ENCODE data around the gene KLHL42.

DNA sequence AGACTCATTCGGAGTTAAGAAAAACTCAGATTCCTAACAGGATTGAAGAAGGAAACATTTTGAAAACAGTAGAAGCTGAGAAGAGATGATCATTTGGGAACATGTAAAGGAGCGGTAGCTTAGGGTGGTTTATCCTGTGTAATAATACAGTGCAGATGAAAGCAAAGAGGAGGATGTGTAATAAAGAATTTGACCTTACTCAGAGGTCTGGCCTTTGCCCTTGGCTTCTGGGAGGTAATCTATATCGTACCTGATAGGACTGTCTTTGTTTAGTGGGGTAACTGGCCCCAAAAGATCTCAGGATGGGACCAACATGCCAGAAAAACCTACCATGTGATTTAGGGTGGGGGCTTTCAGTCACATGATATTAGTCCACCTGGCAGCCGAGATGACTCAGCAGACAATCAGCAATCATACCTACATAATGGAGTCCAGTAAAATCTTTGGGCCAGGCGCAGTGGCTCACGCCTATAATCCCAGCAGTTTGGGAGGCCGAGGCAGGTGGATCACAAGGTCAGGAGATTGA is 23.3 kb upstream of the KLHL42 start:
- TF ChIP-seq ZNF549 (tag by site-specific recombination; IDR thresholded peaks at IDR 0.05), result no peak
- no peak for TF ChIP-seq ZNF423 (tag by site-specific recombination; IDR thresholded peaks at IDR 0.05)
- TF ChIP-seq ZSCAN5A (tag by site-specific recombination; IDR thresholded peaks at IDR 0.05), result no peak
- TF ChIP-seq ZBTB49 (tag by site-specific recombination; IDR thresholded peaks at IDR 0.05; ENCODE audit: low read depth), result no peak
- no peak for TF ChIP-seq CTCF (tag by site-specific recombination; IDR thresholded peaks at IDR 0.05)
- no peak for TF ChIP-seq BCL11A (tag by site-specific recombination; IDR thresholded peaks at IDR 0.05; ENCODE audit: low read depth)
- no peak for TF ChIP-seq ZNF274 (IDR thresholded peaks at IDR 0.05; ENCODE audit: low read length)
- TF ChIP-seq ZNF274 (tag by site-specific recombination; IDR thresholded peaks at IDR 0.05; ENCODE audit: borderline replicate concordance), result no peak
- no peak for TF ChIP-seq KLF17 (tag by site-specific recombination; IDR thresholded peaks at IDR 0.05)
- no peak for TF ChIP-seq SCRT2 (tag by site-specific recombination; IDR thresholded peaks at IDR 0.05)
- TF ChIP-seq ZNF112 (tag by site-specific recombination; IDR thresholded peaks at IDR 0.05), result no peak
- TF ChIP-seq ZNF341 (tag by site-specific recombination; IDR thresholded peaks at IDR 0.05; ENCODE audit: low read depth), result no peak
- TF ChIP-seq ZNF292 (tag by site-specific recombination; IDR thresholded peaks at IDR 0.05; ENCODE audit: borderline replicate concordance, low read depth), result no peak
- no peak for TF ChIP-seq FEZF1 (tag by site-specific recombination; IDR thresholded peaks at IDR 0.05)
- TF ChIP-seq GLI2 (tag by site-specific recombination; IDR thresholded peaks at IDR 0.05; ENCODE audit: borderline replicate concordance, low read depth), result no peak

Data from HEK293 (cell line).